IPS-NIHi7 (cell line): ENCODE results near the gene CALML3.

Source experiments
- DNase-seq: peaks from one replicate; pipeline ENCODE4 v3.0.0; 2012; ENCODE audit warnings: mixed read lengths; ENCODE audit errors: extremely low spot score

The CALML3 gene

DNA sequence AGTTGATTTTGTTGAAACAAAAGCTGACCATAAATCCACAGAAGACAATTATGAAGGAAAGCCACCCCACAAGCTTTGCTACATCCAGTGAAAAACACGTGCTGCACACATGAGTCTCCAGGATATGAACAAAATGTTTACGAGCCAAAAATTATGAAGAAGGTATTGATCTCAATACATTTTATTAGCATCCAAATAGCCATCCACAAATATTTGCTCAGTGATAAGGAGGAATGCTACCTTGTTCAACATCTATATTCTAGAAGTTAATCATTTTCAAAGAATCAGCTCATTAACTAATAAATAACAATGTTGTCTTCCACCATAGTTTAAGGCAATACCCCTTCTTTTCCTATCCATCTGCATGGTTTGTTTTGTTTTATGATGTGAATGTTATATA lies 42.7 kb downstream of the CALML3 start:
- no peak for DNase-seq

GRCh38 chr10:5568984-5569383 lies 44.2 kb downstream of the CALML3 start:
- DNase-seq: no peak

DNA sequence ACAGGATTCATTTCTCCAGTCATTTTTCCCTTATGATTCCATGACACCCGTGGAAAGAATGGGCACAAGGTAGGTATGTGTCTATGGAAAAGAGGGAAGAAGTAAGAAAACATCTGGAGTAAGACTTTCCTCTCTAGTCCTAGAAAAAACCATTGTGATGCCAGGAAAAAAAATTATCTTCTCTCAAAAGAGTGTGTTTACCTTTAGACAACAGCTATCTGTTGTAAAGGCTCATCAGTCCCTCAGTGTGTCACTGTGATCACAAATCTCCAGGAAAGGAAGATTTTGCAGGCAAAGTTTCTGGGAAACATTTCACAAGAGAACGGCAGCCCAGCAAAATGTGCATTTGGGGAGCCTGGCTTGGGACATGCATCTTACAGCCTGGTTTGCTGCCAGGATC lies 44.8 kb downstream of the CALML3 start:
- DNase-seq: no peak

DNA sequence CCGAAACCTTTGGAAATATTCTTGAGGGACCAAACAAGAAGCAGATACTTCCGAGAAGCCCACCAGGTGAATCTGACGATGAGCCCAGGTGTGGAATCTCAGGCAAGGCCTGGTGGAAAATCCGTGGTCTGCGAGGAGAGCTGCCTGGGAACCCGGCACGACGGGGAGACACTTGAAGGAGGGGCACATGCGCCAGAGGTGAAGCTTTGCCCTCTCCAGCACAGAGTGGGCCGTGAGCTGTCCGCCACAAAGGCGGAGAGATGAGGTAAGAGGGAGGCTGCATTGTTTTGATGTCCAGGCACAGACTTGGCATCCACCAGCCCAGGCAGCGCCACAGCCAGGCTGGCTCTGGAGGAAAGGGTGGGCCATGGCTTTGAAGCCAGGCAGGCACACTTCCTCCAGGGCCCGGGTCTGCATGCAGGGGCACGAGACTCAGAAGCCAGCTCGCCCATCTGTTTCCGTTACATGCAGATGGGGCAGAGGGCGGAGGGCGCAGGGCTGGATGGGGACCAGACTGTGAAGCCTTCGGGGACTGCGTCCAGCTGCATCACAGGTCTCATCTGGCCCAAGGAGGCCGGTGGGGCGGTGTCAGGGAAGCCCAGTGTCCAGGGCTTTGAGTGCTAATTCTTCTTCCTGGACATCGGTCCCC lies 45.4 kb downstream of the CALML3 start:
- DNase-seq: no peak

GRCh38 chr10:5570979-5571810 lies 46.4 kb downstream of the CALML3 start:
- no peak for DNase-seq

GRCh38 chr10:5571826-5572225 lies 47.1 kb downstream of the CALML3 start:
- DNase-seq: no peak

DNA sequence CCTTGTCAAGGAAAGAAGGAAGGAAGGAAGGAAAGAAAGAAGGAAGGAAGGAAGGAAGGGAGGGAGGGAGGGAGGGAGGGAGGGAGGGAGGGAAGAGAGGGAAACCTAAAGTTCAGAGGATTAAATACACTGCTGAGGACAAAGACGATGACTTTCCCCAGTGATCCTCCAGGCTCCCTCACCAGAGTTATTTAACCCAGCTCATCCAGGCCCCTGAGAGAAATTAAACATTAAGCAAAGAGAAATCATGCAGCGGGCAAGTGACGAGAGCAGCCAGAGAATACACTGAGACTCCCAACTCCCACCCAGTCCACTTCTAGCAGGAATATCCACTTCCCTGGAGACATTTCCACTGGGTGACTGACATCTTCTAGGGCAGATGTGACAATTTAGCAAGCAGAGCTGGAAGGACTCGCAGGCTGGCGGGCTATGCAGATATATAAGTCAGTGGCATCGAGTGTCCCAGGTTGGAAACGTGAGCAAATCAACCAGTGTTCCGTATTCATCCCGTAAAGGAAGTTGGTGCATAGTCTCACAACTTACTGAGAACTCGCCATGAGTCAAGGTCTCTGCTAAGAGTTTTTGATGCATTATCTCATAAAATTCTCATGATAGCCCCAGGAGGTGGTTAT lies 48.7 kb downstream of the CALML3 start:
- no peak for DNase-seq

- no peak for DNase-seq
These were observed 49.3 kb downstream of the CALML3 start for GRCh38 chr10:5573968-5574641.

DNA sequence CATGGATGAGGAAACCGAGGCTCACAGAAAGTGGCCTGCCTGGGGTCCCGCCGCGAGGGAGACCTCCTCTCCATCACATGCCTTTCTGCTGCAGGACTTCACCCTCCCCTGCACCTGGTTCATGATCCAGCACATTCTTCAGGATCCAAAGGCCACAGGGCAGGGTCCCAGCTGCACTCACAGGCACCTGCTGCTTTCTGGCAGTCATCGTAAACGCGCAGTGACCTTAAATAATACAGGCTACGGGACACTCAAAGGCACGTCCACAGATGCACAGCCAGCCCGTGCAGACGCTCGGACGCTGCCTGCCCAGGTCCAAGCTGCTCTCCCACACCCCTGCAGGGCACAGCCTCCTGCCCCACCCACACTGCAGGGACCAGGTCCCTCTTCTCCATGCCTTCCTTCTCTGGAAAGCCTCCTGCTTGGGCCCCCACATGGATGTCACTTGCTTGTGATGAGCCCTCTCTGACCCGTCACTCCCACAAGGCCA lies 49.9 kb downstream of the CALML3 start:
- DNase-seq: no peak

DNA sequence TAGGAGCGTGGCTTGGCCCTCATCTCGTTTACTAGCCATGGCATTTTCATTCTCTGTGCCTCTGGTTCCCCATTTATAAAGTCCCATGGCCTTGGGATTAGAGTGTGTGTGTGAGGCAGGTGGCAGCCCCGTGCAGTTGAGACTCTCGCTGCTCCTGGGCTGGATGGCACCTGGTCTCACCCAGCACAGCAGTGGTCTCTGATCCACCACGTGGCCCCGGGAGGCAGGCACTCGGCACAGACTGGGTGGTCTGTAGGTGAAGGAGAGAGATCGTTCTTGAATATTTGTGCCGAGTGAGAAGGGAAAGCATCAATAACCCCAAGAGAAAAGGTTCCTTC lies 50.4 kb downstream of the CALML3 start:
- DNase-seq: no peak

DNA sequence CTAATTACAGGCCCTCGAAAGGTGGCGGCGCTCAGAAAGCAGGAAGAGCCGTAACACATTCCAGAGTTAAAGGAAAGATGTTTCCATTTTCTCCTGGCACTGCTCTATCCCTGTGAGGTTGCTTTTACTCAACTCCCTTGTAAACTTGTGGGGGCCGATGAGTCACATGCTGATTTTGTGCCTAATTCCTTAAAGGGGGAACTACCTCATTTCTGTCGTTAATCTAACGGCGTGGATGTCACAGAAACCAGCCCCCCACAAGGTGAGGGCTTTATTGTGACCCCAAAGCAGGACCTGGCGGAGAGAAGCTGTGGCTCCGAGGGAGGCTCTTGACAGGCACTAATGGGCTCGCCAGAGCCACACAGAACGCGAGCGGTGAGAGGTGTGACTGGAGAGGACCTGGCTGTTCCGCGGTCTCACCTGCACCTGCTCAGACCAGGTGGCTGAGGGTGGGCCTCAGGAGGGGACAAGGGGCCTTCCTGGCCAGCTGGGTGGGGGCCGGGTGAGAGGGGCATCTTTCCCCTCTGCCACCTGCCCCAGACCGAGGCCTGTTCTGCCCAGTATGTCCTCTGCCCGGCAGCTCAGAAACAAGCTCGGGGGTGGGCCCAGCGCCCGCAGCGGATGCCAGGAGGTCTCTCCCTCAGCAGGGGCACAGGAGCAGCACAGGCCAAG lies 50.9 kb downstream of the CALML3 start:
- no peak for DNase-seq

DNA sequence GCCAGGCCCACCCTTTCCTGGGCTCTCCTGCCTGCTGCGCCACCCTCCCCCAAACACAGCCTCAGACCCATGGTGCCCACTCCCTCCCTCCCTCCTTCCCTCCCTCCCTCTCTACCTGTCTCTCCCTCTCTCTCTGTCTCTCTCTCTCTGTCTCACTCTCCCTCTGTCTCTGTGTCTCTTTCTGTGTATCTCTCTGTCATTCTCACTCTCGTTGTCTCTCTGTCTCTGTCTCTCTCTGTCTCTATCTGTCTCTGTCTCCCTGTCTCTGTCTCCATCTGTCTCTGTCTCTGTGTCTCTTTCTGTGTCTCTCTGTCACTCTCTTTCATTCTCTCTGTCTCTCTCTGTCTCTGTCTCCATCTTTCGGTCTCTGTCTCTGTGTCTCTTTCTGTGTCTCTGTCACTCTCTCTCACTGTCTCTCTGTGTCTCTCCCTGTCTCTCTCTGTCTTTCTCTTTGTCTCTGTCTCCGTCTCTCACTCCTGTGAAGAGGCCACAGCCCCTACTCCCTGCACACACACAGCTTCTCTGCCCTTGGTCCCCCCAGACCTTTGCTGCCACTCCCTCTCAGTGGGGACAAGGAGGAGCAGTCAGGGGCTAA lies 51.5 kb downstream of the CALML3 start:
- no peak for DNase-seq
